HG03457 (cell line): Measurements from ENCODE around the gene CCNY.
A peak's percentile ranks its signal among the peaks of the same experiment; 100 is the strongest.

Experiments
- ATAC-seq: cut with Tn5 transposase; IDR thresholded peaks from one replicate; pipeline ENCODE4 v1.9.1; 2021; ENCODE audit warnings: moderate number of reproducible peaks; ENCODE audit not compliant: unreplicated experiment

CCNY gene

DNA sequence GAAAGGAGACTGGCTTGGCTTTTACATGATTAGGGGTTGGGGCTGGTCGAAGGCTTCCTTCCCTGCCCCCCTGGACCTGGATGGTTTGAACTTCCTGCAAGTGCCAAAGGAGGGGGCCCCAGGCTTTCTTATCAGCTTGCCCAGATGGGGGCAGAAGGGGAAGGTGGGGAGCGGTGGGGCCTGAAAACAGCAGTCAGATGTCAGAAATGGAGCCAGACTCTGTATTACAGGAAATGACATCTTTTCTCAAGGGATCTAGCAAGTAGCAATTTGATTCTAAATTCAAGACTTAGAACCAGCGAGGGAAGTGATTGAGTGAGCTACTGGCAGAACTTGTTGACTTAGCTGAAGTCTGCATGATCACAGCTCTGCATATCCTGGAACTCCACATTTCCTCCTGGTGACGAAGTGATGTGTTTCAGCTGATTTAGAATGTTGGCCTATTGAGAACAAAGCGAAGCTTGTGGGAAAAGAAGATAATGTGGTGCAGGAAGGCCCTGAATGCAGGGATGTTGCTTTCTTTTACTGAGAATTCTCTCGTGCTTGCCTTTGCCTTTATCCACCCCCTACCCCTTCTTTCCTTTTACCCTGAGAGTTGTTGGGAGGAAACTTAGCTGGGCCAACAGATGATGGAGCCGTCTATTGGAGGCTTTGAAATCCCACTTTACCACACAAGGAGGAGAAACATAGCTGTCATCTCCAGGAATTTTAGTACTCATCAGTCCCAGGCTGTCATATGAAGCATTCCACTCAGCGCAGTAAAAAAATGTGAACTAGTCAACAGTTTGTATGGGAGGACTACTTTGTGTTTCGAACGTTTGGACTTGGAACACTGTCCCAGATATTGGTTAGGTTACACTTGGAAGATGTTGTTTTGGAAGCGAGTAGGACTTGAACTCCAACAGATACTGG, 43.2 kb downstream of the CCNY start:
- ATAC-seq = peak; percentile 43

DNA sequence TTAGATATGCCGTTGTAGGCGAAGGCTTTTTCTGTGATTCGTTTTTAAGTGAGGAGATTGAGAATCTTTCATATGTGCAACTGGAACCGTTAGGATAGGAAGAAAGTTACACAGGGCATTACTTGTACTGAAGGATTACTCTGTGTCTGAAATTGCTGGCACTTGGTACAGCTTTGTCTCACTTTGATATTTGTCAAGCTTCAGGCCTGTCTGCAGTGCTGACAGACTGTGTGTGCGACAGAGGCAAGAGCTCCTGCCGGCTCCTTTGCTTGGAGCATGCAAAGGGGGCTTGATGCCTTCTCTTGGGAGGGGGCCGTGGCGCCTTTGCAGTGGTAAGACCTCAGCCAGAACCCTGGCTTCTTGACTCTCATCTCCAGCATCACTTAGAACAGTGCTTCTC, 45.8 kb downstream of the CCNY start:
- no peak for ATAC-seq

DNA sequence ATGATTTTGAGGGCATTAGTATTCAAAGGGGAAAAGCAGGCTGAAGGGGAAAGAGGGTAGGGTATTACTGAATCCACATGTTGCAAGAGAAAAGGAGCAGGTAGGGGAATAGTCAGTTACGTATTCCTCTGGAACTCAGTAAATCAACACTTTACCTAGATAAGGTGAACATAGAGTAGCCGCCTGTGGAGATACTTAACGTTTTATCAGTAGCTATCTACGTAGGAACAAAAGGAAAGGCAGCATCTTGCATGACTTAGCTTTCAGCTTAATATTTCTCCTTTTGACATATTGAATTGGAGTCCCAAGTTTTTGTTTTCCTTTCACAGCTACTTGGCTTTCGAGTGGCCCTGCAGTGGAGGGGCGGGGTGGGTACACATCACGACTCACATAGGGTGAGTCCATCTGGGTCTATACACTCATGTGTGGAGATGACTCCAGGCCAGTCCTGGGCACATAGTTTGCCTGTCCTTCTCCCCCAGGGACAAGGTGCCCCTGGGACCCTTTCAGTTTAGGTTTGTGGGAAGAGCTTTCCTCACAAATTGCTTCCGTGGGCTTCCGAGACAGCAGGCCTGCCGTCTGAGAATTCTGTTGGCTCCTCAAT, 48.1 kb downstream of the CCNY start:
- no peak for ATAC-seq

DNA sequence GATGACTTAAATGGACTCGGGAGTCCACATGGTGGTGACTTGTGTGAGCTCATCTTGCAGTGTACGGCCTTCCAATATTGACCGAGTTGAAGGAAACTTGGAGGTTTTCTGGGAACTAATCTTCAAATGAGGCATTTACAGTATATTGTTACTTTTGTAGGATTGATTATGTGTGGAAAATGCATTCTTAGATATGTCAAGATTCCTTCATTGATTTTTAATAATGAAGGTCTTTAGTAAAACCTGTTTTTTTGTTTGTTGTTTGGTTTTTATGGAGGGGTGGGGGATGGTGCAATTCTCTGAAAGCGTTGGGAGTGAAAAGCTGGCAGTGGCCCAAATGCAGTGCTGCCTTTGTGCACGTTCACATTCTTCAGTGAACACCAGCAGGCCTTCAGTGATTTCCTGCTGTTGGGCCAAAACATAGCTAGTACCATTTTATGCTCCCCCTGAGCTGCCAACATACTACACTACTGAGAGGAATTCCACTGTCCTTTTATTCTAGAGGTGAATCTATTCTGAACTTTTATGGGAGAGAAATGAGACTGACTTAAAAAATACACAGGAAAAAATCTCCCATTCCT, 50.4 kb downstream of the CCNY start:
- no peak for ATAC-seq

DNA sequence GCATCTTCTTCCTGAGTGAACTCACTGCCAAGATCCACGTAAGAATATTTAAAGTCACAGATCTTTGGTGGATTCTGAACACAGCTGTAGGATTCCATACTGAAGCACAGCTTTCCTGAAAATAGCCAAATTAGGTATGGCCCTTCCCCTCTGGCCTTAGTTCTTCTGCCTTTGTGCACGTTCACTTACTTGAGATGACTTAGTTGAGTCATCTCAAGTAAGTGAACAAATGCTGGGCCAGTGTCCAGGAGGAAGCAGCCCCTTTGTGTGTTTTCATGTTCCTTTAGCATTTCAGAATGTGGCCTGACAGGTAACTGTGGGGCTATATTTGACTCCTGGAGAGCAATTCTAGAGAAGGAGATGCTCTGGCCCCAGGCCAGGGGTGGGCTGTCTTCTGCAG, 51.5 kb downstream of the CCNY start:
- peak; percentile 67 for ATAC-seq

DNA sequence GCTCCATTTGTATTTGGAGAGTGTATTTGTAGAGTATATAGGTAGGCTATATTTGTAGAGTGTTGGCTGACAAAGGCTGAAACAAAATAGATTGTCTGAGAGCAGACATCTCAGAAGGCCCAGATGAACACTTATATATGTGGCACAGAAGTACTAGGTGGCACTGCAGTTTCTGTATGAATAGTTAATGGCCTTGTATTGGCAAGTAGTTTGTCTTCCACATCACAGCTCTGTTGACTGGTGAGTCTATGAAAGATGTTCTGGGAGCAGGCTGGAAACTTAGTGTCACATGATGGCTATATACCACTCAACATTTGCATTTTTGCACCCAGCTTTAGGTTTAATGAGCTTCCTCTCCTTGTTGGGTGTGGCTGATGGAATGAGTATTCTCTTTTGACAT, 51.9 kb downstream of the CCNY start:
- peak; percentile 51 for ATAC-seq

DNA sequence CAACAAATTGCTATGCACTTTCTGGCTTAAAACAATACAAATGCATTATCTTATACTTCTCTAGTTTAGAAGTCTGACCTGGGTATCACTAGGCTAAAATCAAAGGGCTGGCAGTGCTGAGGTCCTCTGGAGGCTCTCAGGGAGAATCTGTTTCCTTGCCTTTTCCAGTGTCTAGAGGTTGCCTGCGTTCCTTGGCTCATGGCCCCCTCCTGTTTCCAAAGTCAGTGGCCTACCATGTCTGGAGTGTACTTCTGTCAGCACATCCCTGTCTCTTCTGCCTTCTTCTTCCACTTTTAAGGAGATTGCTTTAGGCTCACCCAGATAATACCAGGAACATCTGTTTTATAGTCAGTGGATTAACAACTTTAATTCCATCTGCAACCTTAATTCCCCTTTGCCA, 52.4 kb downstream of the CCNY start:
- ATAC-seq = no peak

DNA sequence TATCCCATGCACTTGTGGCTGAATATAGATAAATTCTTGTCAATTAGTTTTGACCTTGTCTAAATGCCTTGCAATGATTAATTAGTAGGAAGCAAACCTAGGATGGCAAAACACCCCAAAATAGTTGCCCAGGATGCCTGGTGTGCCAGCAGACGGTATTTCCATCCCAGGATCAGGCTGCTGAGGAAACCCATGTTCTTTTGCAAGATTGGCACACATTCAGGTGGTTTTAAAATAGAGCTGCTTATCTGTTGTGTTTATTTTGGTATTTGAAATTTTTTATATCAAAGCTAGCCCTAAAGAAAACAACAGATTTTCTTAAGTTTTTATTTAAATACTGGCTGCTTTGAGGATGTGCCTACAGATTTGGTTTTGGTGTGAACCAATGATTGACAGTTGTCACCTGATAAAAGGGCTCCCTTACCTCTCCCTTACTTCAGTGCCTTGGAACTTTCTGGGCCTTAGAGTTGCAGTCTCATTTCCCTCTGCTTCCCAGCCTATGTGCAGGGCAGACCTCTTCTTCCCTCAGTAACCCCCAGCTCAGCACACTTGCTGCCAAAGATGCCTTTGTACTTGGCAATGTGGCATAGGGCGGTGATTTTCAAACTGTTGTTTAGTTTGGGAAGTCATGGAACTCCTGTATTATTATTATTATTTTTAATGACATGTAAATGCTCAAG, 54.0 kb downstream of the CCNY start:
- no peak for ATAC-seq

DNA sequence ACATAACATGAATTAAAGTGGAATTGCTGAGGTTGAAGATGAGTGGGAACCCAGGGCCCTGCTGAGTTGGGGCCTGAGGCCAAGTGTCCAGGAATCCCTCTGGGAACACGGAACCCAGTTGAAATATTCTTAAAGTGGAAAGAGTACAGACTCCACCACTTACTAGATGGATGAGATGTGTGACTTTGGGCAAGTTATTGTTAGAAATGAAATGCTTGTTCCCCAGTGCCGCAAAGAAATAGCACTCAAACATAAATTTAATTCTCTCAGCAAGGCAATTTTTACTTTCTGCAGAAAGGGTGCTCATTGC, 54.5 kb downstream of the CCNY start:
- no peak for ATAC-seq

DNA sequence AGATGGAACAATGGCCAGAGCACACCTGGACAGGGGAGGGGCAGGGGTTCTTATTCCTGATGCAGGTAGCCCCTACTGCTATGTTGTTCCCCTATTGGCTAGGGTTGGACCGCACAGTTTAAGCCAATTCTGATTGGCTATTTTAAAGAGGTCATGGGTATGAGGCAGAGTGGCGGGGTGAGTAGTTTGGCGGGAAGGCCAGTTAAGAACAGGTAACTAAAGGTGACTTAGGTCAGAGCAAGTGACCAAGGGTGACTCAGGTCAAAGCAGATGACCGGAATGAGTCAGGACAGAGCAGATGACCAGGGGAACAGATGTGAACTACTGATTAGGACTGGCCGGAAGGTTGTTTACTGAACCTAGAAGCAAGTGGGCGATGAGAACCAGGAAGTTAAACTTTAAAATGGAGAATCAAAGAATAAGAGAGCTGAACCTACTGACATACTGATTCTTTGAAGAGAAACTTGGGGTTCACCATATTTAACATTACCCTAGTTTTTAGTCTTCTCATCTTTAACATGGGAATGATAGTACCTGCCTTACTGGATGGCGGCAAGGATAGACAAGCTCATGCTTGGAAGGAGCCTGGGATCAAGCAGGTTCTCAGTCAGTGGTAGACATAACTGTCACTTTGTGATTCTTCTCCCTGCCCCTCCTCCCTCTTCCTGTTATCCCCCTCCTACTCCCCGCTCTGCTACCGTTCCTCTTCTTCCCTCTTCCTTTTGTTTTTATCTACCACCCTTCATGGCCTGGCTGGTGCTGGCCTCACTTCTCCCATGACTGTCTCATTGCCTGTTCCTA, 55.0 kb downstream of the CCNY start:
- no peak for ATAC-seq

DNA sequence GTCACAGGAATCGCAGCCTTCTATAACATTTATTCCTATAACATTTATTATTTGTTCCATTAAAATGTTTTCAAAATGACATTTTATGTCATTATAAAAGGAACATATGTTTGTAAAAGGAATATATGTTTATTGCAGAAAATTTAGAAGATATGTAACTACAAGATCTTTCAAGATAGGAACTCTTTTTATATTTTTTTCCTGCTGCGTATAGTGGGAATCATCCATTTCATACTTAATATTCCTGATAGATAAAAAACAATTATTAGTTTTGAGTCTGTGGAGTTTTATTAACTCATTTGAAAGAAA, 55.6 kb downstream of the CCNY start:
- ATAC-seq = no peak

DNA sequence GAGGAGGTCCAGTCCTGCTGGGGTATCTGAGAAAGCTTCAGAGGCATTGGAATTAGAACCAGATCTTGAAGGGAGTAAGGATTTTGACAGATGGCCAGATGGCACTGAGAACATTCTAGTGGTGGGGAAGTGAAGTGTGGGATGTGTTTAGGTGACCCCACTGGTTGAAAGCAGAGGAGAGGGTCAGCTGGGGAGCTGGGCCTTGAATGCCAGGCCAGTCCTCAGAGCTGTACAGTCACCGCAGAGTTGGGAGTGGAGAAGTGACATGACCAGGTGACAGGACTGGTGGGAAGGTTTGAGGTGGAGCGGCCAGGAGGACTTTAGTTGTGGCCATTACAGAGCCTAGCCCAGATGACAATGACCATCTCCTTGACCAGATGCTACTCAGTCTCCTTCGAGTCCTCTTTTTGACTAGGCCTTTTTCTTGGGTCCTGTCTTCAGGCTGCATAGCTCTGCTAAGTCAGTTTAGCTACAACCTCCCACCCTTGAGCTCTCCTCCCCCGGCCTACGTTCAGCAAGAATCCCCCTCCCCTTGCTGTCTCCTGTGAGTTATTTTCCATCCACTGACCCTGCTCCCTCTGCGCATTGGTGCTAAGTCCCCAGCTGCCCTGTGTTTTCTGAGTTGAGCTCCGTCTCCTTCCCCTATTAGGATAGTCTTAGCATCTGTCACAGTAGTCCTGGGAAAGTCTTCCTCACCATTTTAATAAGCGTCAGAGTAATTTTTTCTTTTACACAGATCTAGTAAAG, 56.3 kb downstream of the CCNY start:
- no peak for ATAC-seq

DNA sequence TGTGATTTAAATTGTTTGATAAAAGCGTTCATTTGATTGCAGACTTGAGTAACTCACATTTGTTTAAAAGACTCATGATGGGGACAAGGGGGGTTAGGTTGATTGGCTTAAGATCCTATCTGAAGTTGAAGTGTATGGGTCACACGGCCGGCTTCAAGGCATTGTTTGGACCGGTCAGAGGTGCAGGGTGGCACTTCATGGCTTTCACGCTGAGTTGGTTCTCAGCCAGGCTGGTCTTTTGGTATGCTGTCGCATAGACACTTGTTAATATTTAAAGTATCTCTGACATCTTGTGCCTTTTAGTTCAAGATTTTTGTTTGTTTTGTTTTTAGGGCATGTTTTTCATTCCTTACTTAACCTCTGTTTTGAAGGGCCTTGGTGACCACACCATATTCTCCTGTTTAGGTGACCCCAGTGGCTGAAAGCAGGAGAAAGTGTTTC, 58.1 kb downstream of the CCNY start:
- ATAC-seq = no peak

DNA sequence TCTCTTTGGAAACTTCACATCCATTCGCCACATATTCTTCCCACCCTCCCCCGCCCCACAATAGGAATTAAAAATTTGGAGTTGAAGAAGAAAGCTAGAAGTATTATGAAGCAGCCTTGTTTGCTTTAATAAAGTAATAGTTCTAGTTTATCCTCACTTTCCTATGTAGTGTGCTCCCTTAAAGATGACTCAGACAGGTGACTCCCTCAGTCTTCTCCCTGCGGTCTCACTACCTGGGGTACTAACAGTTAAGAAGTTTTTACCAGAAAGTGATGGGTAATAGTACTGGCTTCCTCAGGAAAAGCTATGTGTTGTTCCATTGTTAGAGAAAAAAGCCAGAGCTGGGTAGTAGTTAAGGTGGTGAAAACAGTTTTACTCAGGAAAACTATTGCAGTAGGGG, 58.6 kb downstream of the CCNY start:
- no peak for ATAC-seq

DNA sequence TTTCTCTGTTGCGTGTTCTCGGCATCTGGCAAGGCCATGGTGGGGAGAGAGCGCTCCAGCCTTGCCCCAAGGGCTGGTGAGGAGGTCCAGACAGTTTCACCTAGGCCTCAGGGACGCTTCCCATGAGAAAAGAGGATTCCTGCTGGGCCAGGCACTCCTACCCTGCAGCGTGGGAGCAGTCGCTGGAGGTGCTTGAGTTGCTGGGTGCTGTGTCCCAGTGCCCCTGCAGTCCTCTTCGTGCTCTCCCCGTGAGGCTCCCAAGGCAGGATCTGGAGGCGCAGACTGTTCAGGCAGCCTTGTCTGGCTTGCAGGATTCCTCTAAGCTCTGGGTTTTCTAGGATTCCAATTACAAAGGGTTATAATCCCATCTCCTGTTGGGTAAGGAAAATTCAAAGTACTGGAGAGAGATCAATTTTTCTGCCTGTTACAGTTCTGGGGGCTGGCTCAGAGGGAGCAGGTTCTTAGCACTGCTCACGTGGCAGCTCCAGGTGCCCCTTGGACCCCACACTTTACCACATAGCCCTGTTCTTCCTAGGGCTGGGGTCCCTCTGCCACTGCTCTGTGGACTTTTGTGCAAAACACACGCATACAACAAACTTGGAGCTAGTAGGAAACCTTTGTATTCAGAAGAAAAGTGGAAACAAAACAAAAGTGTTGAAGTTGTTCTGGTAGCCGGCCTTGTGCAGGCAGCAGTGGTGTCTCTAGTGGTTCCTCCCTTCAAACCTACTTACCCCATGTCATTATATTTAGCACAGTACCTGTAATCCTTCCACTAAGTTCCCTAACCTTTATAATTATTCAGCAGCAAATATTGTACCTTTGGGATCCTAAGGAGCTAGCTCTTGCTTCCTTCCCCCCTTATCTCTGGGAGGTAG, 60.5 kb downstream of the CCNY start:
- no peak for ATAC-seq

DNA sequence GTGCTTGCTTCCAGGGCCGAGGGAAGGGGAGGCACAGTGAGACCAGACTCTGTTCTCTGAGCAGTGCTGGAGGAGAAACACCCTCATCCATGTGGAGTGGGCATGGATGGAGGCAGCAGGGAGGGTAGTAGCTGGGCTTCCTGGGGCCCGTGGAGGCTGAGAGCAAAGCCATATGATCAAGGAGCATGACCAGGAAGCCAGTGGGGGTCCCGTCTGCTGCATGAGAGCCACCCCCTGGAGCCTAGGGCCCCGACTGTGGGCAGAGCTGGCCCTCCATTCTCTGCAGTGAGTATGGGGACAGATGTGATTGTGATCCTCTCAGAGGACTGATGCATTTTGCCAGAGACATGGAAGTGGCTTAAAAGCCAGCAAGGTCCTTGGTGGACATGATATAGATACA, 61.6 kb downstream of the CCNY start:
- ATAC-seq = no peak

DNA sequence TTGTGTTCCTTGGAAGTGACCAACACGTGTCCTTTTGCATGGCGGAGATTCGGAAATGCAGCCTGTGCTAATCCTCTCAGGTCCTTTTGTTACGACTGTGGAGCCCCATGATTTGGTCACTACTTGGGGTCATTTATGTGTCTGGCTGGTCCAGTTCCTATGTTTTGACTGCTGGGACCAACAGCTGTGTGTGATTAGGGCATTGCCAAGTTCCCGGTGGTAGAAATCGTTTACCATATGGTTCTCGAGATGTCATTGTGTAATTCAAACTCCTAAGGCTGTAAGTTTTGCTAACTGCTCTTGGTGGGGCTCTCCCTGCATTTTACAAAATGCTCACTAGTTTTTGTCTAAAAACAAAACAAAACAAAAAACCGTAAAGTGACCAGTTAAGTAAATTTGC, 62.0 kb downstream of the CCNY start:
- no peak for ATAC-seq

DNA sequence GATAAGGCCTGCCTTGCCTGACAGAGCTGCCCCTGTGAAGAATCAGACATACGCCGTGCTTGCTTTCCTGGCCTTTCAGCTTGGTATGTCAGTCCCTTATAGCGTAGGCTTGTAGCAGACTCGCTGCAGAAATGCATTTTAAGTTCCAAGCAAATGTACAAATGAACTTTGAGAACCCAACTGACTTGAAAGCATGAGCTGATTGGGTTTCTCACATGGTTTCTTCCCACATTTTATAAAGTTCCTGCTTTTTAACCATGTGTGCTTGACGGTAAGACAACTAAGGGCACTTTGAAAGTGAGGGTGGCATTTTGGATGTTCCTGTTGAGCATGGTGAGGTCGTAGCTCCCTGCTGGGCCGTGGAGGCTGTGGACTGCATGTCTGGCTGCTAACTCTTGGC, 62.6 kb downstream of the CCNY start:
- ATAC-seq = no peak

DNA sequence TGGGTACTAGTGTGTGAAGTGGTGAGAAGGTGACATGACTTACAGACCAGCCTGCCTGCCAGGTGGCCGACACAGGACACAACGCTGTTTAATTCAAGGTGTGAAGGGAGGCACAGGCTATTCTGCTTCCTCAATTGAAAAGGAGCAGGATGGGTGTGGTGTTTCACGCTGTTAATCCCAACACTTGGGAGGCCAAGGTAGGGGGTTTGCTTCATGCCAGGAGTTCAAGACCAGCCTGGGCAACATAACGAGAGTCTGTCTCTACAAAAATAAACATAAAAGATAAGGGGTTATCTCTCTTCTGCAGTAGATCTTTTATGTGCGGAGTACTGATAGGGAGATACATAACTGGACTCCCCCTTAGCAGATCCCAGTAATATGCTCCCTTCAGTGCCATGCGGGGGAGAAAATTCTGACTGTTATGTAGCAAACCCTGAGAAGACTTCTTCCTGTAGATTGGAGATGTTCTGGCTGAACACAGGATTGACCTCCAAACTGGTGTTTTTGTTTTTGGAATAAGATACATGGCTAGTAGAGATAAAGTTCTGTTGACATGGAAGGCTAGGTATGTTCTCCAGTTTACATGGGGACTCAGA, 63.2 kb downstream of the CCNY start:
- ATAC-seq = no peak
